IPS-NIHi7 (cell line): ENCODE data around the gene ATP6V1G3.
"Not testable (repeated sequence)": the region's sequence is repeated elsewhere in the genome, so short reads cannot be mapped to it uniquely, and the experiment has no call there.

Experiments used
- DNase-seq: peaks from one replicate; pipeline ENCODE4 v3.0.0; 2012; ENCODE audit warnings: mixed read lengths; ENCODE audit errors: extremely low spot score

ATP6V1G3 gene

DNA sequence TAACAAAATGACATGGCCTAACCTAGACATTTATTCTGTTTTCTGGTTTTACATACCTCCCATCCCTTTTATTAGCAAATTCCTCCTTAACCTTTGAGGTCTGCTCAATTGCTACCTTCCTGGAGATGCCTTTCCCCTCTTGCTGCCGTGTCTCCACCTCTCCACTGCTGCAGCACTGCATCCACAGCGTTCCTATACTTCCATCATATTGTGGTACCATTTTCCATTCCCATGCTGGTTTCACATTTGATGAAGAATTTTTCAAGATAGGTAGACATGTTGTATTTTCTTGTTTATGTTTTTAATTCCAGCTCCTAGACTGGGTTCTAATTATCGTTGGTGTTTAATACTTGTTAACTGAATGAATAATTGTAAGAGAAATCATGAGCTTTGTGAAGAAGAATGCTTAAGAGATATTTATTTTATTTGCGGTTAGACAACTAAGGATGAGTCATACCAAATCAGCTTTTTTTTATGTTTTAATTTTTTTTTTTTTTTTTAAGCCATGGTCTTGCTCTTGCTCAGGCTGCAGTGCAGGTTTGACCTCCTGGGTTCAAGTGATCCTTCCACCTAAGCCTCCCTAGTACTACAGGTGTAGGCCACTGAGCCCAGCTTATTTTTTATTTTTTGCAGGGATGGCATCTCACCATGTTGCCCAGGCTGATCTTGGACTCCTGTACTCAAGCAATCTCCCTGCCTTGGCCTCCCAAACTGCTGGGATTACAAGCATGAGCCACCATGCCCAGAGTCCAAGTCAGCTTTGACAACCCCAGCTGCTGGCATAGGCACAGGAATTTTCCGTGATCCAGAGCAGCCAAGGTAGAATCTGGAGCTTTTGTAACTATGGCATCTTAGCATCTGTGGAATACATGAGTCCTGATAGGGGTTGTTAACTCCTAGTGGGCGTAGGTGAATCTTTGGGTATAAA is 44.0 kb downstream of the ATP6V1G3 start:
- DNase-seq = no peak

DNA sequence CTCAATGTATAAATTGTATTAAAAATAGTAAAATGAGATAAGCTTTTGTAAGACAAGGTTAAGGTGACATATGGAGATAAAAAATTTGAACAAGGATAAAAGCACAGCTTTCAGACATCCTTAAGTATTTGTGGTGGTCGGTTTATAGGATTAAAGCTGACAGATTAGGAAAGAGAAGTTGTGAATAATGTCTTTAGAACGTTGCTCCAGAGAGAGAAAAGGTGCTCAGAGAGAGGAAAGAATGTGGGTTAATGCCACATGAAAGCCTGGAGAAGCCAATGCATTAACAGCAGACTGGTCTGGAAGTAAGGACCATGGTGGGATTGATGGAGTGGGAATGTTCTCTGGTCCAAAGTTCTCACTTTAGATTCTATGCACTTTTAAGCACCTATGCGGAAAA is 44.8 kb downstream of the ATP6V1G3 start:
- no peak for DNase-seq

DNA sequence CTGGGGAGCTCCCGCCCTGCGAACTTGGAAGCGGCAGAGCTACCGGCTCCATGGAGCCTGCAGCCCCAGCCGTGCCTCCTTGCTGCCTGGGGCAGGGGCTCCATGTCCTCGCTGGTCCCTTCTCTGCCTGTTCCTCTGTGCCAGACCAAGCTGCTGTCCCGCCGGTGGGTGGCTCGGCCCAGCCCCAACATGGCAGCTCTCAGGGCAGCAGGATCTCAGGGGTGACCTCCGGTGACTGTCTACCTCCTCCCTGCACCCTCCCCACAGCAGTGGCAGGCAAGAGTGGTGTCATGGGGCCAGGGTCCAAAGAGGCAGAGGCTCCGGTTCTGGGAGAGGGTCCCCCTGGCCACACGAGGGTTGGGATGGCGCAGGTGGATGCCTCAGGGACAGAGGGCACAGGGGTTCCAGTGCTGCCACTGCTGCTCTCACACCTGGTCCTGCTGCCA is 45.8 kb downstream of the ATP6V1G3 start:
- DNase-seq = no peak

DNA sequence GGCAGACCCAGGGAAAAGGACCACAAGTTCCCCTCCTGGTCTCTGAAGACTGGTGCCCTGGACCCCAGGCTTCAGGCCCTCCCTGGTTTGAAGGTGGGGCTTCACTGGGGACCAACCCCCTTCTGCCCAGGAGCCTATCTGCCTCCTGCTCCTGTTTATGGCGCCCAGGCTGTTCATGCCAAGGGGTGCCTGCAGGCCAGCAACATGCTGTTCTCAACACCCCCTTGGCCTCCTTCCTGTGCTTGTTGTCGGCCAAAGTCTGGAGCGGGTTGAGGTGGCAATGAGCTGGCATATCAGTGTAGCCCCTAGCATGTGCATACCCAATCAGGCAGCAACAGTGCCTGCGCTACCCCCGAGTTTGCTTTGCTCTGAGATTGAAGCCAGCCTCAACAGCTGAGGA is 46.3 kb downstream of the ATP6V1G3 start:
- no peak for DNase-seq

DNA sequence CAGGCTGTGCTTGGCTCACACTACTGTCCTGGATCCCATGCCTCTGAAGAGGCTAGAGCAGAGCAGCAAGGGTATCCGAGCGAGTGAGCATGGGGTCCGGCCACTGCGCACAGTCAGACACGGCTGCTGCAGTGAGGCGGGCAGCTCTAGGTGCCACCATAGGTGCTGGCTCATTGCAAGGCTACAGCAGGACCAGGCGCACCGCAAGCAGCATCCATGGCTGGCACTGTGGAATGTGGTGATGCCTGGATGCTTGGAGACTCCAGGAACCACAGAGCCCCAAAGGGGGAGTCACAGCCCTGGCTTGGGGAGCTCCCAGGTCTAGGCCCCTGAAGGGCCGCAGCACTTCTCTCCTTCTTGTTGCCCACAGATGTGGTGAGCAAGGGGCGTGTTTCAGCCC is 47.2 kb downstream of the ATP6V1G3 start:
- DNase-seq = no peak

DNA sequence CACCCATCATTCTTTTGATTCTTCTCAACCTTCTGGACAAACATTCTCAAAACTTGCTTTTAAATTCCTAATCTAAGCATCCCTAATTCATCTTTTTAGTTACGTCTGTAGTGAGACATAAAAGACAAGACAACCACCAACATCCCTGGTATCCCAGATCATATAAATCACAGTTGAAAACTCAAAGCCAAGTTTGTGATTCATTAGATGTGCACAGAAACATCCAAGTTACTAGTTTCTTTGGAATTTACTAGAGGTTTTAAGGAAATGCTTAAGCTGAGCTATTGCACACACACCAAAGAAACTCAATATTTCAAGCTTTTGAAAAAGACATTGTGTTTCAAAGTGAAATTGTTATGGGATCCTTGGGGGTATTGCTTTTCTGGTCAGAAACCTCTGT is 47.6 kb downstream of the ATP6V1G3 start:
- no peak for DNase-seq

DNA sequence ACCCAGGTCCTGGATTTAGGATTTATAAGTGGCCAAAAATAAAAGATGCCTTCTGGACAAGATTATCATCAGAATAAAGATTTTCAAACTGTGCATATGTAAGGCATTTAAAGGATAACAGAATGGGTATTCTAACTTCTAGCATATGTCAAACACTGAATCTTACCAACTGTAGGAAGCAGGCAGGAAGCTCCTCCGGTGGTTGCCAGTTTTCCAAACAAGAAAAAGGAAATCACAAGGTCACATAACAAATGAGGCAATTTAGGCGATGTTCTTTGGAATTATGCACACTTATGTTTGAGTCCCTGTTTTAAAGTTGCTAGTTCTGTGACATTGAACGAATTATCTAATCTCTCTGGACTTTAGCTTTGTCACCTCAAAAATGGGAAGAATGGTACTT is 48.9 kb downstream of the ATP6V1G3 start:
- DNase-seq = no peak

DNA sequence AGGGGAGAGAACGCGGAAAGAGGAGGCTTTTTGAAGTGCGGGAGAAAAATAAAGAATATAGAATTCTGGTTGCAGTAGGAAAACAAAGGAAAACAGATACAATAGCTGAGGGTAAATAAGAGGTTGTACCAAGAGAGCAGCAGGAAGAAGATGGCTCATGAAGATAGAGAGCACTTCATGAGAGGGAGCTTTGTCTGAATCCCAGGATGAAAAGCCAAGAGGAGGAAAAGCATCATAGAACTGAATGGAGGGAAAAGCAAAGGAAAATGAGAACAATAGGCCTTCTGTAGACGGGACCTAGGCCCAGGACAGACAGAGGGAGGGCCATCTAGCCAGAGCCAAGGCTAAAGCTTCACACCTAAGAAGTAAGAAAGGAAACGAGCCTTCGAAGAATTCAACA is 49.5 kb downstream of the ATP6V1G3 start:
- no peak for DNase-seq

DNA sequence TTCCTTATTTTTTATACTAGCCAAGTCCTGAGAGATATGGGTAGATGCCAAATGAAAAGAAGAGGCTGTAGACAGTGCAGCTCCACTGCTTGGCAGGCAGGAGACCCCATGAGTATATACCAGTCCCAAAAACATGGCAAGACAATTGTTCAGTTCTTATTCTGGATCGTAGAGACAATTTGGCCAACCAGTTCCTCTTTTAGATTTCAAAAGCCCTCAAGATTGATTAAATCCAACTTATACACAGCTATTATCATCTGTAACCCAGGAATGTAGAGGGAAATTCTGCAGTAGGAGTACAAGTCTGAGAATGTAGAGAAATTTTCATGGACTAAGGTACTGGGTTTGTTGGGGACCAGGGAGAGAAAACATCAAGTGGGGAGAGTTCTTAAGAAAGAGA is 50.3 kb downstream of the ATP6V1G3 start:
- no peak for DNase-seq

DNA sequence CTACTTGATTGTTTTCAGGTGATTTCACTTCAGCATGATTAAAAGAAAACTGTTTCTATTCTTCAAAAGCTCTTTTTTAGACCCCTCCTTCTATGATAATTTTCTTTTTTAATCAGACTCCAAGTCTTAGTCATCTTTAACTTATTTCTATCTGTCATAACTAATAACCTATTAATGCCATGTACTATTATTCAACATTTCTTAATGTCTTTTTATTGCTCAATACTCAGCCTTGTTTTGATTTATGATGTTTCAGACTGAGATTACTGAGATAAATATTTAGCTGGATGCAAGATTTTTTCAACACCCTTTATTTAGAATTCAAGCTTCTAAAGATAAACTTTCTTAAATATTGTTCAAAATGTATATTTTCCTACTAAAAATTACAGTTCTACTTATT is 53.6 kb downstream of the ATP6V1G3 start:
- DNase-seq = no peak

DNA sequence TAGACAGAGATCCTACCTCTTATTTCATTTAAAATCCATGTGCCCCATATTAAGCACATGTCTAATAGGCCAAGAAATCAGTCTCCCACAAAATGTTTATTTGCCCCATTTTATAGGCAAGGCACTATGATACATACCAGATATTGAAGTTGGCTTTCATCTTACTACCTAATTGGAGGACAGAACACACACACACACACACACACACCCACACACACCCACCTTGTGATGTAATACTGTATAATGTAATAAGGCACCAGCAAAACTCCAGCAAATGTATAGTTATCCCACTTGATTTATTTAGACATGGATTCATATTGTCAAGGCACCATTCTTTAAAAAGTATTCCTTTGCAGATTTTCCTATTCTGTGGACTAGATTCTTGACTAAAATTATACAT is 56.8 kb downstream of the ATP6V1G3 start:
- no peak for DNase-seq

DNA sequence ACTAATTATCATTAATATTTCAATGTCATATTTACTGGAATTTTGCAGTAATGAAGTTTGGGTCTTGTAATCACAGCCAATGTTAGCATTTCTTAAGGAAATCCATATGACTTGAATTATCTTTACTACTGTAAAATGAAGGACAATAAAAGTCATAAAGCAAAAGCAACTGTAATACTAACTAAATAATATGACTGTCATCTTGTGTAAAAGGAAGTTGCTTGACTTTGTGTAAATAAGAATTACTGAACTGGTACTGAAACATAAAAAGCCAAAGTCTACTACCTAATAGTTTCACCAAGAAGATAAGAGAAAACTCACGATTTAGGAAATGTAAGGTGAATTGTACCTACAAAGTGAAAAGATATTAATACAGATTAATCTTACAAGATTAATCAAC is 57.5 kb downstream of the ATP6V1G3 start:
- no peak for DNase-seq

DNA sequence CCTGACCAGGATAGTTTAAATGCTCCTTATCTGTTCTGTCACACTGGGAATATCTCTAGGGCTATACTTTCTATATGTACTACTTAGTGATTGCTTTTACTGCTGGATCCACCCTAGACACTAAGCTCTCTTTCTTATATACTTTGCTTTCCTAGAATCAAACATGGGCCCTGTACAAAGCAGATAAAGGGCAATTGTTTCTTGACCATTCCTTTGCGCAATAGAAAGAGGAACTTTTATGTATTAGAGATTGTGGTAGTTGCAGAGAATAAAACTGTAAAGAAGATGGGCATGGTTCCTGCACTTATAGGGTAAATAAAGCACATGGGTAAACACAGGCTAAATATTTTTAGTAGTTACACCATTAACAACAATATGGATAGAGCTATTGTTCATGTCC is 58.8 kb downstream of the ATP6V1G3 start:
- DNase-seq = no peak

DNA sequence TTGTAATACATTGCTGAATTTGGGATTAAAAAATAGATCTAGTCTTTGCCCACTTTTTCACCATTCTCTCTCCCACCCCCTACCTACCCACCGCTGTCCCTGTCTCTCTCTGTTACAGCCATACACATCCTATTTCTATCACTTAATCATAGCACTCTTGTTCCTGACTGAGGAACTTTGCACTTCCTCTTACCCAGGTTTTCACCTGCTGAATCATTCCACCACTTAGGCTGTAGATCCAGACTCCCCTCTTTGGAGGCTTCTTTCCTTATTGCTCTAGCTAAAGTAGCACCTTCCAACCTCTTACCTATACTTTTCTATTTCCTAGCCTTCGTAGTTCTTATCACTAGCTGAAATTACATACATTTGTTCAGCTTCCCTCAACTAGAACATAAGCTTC is 59.6 kb downstream of the ATP6V1G3 start:
- DNase-seq = no peak

DNA sequence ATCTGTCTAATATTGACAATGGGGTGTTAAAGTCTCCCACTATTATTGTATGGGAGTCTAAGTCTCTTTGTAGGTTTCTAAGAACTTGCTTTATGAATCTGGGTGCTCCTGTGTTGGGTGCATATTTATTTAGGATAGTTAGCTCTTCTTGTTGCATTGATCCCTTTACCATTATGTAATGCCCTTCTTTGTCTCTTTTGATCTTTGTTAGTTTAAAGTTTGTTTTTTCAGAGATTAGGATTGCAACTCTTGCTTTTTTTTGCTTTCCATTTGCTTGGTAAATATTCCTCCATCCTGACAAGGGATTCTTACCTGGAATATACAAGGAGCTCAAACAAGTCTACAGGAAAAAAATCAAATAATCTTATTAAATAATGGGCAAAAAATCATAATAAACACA is 63.1 kb downstream of the ATP6V1G3 start:
- not testable (repeated sequence) for DNase-seq
